GM03348 (cell line): Measurements from ENCODE around the gene USP20.

ENCODE experiments used
- DNase-seq: peaks from one replicate; pipeline ENCODE4 v3.0.0; 2012; ENCODE audit warnings: low spot score

USP20 gene

GRCh38 chr9:129823935-129824601 is 11.2 kb upstream of the USP20 start, which contains the start of gene TOR1A:
TOR1A (minus strand) TSS chr9:129824136; CDS start chr9:129824085, 51 bp downstream.
- peak; percentile 96 for DNase-seq

- no peak for DNase-seq
Measured at GRCh38 chr9:129826344-129826743, 8.9 kb upstream of the USP20 start.

- no peak for DNase-seq
Measured at GRCh38 chr9:129826759-129827158, 8.5 kb upstream of the USP20 start.

GRCh38 chr9:129828051-129828450 is 7.2 kb upstream of the USP20 start:
- DNase-seq = no peak

GRCh38 chr9:129828969-129829368 is 6.3 kb upstream of the USP20 start:
- DNase-seq = no peak

- no peak for DNase-seq
Measured at GRCh38 chr9:129832982-129833381, 2.3 kb upstream of the USP20 start.

- peak; percentile 41 for DNase-seq
Measured at GRCh38 chr9:129834489-129835127, 650 bp upstream of the USP20 start.

GRCh38 chr9:129835860-129836223 is 584 bp downstream of the USP20 start:
- DNase-seq = no peak

GRCh38 chr9:129836311-129837007 is 1.2 kb downstream of the USP20 start:
- no peak for DNase-seq

- peak; percentile 82 for DNase-seq
Measured at GRCh38 chr9:129838707-129839259, 3.5 kb downstream of the USP20 start.

GRCh38 chr9:129839324-129840023 is 4.2 kb downstream of the USP20 start:
- DNase-seq = no peak

- no peak for DNase-seq
Measured at GRCh38 chr9:129840034-129840433, 4.8 kb downstream of the USP20 start.

GRCh38 chr9:129841071-129841470 is 5.8 kb downstream of the USP20 start:
- no peak for DNase-seq

GRCh38 chr9:129845373-129845772 is 10.1 kb downstream of the USP20 start:
- DNase-seq = no peak

GRCh38 chr9:129848712-129849441 is 13.6 kb downstream of the USP20 start:
- DNase-seq = no peak

- no peak for DNase-seq
Measured at GRCh38 chr9:129849901-129850300, 14.6 kb downstream of the USP20 start.

GRCh38 chr9:129850821-129851550 is 15.7 kb downstream of the USP20 start:
- no peak for DNase-seq

GRCh38 chr9:129851821-129852220 is 16.6 kb downstream of the USP20 start:
- no peak for DNase-seq

- DNase-seq = no peak
Measured at GRCh38 chr9:129852579-129852978, 17.3 kb downstream of the USP20 start.

GRCh38 chr9:129853614-129854013 is 18.4 kb downstream of the USP20 start:
- no peak for DNase-seq

- no peak for DNase-seq
Measured at GRCh38 chr9:129854588-129855110, 19.4 kb downstream of the USP20 start.
